NCI-H82 treated with DMSO at 0.1 percent for 48 hours (cell line): ENCODE data around the gene TEX19.
"Not testable (repeated sequence)": the region's sequence is repeated elsewhere in the genome, so short reads cannot be mapped to it uniquely, and the experiment has no call there.

Experiments
- DNase-seq: peaks from one replicate; lab custom pipeline; 2025; ENCODE audit not compliant: unreplicated experiment; lab: John Stamatoyannopoulos, UW

TEX19 gene

DNA sequence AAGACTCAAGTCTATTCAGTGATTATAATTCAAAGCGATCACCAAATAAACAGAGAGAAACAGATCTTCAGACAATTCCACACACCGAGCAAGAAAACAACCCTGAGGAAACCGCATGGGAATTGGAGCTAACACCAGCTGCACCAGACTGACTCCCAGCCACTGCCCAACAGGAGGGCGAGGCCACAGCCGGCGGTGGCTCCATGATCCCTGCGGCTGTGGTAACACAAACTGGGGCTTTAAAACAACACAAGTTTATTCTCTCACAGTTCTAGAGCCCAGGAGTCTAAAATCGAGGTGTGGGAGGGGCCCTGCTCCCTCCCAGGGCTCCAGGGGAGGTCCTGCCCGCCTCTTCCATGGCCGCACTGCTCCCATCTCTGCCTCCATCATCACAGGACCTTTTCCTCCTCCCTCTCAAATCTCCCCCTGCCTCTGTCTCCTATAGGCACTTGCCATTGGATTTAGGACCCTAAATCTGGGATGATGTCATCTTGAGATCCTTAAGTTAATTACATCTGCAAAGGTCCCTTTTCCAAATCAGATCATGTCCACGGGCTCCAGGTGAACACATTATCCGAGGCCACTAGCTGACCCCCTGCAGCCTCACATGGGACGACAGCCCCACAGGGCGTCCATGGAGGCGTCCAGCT, 49.4 kb downstream of the TEX19 start:
- DNase-seq, result no peak

DNA sequence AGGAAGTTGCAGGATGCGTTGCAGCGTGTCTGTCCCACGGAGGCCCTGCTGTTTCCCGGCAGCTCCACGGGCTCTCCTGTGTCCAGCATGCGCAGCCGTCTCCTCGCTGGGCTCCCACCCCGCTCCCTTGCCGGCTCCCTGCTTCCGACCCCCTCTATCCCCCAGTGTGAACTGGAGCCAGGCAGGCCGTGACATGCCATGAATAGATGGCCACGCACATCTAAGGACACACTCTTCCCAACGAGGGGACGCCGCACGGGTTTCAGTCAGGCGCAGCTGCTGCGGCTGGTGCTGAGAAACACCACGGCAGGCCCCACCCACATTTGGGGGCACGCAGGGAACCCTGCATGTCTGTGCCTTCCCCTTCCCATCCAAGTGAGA, 49.9 kb downstream of the TEX19 start:
- no peak for DNase-seq

- no peak for DNase-seq
These were observed 51.1 kb downstream of the TEX19 start for GRCh38 chr17:82410014-82410716.

GRCh38 chr17:82411396-82412053, 52.5 kb downstream of the TEX19 start:
- no peak for DNase-seq

GRCh38 chr17:82412081-82412480, 53.0 kb downstream of the TEX19 start:
- not testable (repeated sequence) for DNase-seq

DNA sequence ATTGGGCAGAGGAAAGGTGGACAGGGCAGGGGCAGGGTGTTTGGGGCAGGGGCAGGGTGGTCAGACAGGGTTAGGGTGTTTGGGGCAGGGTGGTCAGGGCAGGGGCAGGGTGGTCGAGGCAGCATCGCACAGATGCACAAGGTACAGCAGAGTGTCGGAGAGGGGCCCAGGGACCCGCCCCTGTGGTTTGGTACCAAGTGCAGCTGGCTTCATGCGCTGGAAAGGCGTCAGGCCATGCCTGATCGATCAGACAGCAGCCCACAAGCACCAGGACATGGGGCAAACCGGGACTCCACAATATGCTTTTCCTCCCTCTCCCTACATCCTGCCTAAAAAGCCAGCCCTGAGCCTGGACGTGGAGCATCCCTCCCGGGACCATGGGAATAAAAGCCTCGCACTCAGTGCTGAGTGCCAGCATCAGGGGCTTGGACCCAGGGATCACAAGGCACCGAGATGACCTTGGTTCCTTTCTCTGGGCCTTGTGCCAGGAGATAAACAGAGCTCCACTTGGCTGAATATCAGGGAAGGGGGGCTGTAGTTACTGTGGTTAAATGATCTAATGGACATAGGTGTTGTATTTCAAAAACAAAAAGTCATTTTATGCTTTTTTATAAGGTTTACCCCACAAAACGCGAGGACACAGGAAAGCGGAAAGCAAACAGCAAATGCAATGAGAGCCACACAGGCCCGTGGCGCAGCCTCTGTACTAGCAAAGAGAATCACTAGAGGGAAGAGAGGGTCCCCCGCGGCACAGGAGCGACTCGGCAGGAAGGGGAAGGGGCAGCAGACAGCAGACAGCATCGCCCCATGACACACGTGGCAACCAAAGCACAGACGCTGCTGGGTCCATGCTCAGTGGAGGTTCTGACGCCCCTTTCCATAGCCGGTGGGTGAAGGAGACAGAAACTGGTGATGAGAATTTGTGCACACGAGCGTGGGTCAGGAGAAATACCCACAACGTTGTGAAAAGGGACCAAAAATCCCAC, 53.8 kb downstream of the TEX19 start:
- DNase-seq, result no peak
